ENCODE measurements around the gene MAP6D1.

The MAP6D1 gene

DNA sequence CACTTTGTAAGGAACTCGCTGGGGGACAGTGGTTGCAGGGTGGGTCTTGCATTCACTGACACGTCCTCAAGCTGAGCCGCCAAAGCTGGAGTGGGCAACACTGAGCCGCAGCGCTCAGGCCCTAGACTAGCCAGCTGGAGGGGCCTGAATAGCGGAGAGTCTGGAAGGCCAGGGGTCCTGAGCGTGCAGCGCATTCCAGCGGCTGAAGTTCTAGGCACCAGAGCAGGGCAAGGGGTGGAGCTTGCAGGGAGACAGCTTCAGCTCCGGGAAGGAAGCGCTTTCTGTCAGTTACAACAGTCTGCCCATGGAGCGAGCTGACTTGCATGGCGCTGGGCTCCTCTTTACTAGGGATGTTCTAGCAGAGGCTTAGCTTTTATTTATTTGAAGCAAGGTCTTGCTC, 2.7 kb downstream of the MAP6D1 start:
- DNase-seq, result no peak

DNA sequence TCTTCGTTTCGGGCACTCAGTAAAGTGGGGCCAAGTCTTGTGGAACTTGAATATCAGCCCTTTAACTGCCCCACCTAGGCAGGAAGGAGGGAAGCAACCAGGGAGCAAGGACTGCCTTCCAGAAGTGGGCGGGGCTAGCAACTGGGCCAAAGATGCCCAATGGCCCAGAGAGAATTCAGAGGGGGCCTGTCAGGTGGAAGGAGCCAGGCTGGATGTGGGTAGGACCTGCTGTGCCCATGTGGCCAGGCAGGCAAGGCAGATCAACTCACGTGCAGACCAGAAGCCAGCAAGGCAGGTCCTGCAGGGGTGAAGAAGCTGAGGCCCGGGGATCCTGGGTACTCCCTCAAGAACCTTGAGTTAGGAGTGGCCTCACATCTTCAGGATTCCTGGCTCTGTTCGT, 5.5 kb downstream of the MAP6D1 start:
- no peak for DNase-seq

DNA sequence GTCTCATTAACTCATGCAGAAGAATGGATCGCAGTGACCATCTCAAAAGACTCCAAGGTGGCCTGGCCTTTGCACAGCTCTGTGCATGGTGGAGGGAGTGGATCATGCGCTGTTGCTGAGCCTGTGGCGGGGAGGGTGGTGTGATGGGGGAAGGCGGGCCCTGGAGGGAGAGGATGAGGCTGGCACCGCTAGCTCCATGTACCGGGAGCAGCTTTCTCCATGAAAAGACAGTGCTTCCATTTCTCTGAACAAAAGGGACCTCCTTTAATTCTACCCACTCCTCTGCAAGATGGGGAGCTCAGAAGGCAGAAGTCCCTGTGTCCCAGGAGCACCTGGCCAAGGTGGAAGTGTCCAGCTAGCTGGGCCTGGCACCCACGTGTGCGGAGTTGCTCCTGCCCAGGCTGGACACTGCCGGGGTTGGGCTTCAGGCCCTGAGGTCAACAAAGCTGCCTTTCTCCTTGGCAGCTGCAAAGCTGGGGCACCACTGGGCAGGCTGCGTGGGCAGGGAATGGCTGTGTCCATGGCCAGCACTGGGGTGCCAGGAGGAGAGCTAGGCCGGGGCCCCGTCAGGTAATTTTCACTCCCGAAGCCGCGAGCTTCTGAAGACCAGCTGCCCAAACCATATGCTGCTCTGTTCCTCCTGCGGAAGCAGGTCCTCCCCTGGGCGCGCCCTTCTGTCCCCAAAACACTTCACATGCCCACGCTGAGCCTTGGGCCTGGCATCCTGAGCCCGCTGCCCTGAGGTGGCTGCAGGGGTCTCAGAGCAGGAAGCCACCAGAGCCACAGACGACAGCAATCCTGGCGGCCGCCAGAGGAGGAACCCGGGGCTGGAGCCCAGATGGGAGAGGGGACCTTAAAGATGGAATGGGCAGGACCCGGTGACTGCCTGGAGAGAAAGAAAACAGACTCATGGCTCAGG, 6.4 kb downstream of the MAP6D1 start:
- DNase-seq, result no peak

DNA sequence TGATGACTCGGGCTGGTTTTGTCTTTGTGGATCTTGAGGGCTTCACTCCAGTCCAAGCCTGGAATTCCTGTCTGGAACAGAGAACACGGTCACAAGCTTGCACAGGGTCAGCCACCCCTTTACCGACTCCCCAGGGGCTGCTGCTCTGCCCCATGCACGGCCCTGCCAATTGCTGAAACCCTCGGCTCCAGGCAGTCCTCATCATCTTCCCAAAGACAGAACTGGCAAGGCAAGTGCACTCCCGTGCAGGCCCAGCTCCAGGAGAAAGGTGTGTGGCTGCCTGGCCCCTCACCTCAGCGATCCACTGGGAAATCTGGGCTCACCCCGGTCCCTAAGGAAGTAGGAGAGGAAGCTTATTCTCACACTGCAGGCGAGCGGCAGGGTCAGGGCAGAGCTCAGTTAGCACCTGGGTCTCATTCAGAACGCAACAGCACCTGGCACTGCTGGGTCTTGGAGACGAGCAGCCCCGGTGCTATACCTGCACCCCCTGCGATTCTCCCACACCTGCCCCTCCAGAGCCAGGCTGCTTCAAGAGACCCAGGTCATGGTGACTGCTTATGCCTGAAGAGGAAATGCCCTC, 7.2 kb downstream of the MAP6D1 start:
- DNase-seq, result no peak

DNA sequence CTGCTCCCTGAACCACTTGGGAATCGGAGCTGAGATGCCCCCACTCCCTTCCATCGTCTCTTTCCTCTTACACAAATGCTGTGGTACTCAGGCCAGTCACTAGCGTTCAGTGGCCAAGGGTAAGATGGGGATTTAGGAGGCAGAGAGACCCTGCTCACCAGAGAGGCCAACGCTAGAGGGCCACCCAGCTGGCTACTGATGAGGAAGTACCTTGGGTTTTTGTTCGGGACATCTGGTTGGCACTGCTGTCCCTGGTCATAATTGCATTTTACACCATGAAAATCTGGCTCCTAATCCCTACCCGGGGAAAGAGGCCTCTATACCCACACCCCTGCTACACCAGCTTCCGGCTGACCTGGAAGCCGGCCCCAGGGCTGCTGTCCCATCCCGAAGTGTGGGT, 7.7 kb downstream of the MAP6D1 start:
- no peak for DNase-seq

DNA sequence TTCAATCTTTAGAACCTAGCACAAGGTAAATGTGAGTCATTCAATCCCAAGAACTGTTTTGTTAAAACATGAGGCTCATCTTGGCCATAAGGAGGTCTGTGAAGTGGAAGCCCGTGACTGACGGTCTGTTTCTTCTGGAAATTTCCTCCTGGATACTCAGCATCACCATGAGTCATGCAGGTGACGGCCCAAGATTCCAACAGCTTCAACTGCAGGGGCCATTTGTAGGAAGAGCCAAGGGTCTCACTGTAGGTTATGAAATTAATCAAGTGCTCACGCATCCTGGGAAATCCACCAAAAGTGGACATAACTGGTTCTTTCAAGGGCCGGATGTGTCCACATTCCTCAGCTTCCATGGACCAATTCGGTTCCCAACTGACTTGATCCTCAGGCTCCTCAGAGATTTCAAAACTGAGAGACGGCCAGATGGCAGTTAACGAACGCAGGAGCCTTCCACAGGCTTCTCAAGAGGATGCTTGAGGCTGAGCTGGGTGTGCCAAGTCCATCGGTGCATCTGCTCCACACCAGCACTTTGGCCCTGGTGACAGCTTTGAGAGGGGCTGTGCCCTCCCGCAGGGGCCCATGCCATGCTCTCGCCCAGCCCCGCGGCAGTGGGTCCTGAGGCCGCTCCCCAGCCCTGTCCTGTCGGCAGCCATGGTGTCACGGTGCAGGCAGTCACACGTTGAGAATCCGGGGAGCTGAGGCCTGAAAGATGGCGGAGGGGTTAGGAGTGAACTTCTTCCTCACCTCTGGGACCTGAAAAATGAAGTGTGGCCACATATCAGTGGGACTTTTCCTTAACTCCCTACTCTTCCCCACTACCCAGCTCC, 8.5 kb downstream of the MAP6D1 start:
- DNase-seq, result no peak

DNA sequence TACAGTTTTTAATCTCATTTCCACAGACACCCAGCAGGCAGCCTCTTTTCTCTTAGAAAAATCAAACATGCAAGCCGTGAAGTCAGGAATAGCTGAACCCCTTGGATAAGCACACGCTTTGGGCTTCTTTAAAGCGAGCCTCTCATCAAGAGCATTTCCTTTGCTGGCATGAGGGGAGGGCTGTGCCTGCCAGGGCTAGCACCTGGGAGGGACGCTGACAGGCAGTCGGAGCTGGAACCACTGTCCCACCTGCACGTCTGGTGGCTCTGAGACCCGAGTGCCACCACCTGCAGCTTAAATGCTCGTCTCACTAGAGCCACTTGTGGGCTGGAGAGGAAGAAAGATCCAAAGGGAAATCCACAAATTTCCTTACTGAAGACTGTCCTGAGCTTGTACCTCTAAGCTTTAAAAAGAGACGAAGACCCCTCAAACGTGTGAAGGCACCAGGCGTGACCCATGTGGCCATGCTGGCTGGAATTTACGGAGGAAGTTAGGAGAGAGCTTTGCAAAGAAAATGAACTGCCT, 9.4 kb downstream of the MAP6D1 start:
- no peak for DNase-seq

DNA sequence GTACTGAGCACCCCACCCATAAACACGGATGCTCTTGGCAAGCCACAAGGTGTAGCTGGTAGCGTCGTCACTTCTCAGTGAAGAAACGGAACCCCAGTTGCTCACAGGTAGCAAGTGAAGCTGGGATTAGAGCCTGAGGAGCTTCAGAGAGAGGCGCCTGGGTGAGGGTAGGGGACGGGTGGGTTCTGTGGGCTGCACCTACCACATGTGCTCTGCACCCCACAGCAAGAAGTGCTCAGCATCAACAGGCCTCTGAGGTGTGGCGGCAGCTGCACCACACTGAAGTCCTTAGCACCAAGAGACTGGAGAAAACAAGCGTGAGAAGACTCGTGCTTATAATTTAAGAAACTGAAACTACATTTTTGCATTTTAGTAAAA, 9.8 kb downstream of the MAP6D1 start:
- DNase-seq, result no peak

DNA sequence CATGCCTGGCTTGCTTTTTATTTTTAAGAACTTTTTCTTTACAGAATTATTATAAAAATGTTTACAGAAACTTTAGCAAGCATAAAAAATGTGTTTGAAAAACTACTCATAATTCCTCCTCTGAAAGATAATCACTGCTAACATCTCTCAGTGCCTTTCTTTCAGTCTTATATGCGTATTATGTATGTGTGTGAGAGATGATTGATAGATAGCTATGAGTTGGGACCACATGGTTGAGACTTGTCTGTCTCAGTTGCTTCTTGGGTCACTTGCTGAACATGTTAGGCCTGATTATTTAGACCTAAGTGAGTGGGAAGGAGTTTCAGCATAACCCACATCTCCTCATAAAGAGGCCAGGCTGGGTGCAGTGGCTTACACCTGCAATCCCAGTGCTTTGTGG, 11.1 kb downstream of the MAP6D1 start:
- no peak for DNase-seq

DNA sequence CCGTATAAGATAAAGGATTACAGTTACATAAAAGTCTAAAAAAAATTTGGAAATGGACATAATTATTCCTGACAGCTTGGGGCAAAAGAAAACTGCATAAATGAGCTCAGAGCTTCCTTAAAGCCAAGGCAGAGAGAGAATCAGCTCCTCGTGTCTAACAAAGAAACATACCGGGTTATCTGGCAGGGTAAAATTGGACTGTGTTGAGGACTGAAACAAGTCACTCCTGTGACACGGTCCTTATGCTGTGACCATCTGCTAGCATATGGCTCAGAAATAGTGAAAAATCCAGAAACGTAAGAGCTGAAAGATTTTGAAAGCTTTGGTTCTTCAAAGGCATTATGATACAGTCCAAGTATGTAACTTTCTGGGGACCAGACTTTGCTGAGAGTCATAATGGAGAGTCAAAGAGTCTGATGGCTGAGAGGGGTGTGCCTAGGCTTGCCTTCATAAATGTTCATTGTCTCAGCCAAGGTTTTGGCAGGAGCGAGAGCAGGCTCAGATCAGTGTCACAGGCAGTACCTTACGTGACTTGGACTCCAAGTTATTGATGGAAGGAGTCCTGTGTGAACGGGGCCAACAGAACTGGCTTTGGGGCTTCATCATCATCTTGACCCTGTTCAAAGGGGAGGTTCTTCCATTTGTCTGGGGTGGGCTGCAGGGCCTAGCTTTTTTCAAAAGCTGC, 12.5 kb downstream of the MAP6D1 start:
- DNase-seq, result no peak

DNA sequence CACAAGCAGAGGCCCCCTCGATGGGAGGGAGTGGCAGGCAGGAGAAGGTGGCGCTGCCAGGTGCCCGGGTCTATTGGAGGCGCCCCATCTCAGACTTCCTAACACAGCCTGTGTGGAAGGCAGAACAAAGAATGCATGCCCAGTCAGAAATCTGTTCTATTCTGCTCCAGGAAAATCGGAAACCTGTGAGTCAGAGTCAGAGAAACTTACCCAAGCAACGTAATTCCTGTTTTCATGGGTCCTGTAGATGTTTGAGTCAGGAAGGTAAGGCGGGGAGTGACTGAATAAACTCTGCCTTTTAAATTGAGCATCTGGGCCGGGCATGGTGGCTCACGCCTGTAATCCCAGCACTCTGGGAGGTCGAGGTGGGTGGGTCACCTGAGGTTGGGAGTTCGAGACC, 13.7 kb downstream of the MAP6D1 start:
- DNase-seq, result no peak

DNA sequence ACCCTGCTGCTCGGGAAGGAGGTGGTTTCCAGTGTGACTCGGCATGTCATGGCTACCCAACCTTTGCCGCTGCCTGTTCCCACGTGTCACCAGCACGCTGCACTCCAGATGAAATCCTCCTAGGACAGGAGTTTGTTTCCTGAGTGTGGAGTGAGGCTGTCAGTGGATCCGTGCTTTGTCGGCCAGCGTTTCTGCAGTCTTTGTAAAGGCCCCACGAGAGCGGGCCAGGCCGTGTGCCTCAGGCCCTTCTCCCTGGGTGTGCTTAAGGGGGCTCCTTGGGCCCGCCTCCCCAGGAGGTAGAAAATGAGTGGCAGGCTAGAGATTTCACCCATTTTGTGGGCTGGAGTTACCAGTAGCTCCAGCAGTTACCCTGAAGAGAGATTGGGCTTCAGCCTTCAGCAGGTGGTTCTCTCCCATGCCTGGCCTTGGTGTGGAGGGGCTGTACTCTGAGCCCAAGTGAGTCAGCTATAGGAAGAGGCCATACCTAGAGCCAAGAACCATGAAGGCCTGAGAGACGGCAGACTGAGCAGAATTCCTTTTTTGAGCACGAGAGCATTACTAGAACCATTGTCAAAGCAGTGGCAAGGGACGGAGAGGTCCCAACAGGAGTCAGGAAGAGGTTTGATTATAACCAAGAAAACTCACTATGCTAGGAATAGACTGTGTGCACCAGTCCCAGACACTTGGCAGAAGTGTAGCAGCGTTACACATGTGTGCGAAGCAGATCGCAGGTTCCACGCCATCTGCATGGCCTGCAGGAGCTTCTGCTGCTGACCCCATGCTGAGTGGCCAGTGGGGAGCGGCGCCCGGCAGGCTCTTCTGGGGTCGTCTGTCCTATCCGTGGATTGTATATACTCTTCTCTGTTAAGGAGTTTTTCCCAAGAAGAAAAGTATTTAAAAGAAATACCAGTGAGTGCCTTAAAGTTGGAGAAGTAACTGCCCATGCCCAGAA, 14.5 kb downstream of the MAP6D1 start:
- no peak for DNase-seq

DNA sequence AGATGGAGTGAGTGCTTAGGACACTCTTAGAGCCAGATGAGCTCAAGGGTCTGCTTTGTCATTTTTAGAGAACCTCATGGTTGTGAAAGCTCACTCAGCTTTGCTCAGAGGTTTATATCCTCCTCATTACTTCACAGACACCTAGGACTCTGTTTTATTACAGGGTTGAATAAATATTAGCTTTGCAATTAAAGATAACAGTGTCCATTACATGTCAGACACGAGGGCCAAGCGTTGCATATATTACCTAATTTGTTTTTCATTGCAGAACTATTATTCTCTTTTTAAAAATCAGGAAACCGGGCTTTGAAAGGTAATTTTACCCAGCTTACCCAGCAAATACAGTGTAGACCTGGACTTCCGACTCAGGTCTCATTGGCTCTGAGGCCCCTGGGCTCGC, 16.1 kb downstream of the MAP6D1 start:
- no peak for DNase-seq

DNA sequence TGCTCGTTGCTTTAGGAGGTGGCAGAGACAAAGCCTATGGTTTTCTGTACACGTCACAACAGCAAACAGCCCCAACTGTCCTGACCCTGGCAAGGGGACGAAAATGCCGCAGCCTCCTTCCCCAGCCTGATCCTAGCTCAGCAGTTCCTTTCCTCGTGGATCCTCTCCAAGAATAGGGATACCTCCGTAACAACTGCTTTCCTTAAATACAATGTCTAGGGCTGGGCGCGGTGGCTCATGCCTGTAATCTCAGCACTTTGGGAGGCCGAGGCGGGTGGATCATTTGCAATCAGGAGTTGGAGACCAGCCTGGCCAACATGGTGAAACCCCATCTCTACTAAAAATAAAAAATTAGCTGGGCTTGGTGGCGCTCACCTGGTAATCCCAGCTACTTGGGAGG, 17.0 kb downstream of the MAP6D1 start:
- no peak for DNase-seq

DNA sequence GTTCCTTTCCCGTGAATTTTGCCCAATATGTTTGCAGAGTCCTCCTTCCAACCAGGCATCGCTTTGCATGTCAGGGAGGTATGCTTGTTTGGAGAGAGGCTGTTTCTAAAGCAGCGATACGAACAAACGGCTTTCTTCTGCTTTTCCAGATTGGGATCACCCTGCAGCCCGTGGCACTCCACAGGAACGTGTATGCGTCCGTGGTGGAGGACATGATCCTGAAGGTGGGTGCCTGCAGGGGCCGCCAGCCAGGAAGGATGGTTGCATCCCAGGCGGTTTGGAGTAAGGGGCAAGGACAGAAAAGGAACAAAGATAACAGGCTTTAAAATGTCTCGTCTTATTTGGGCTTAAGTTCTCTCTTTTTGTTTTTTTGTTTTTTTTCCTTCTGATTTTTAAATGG, 17.5 kb downstream of the MAP6D1 start:
- no peak for DNase-seq

DNA sequence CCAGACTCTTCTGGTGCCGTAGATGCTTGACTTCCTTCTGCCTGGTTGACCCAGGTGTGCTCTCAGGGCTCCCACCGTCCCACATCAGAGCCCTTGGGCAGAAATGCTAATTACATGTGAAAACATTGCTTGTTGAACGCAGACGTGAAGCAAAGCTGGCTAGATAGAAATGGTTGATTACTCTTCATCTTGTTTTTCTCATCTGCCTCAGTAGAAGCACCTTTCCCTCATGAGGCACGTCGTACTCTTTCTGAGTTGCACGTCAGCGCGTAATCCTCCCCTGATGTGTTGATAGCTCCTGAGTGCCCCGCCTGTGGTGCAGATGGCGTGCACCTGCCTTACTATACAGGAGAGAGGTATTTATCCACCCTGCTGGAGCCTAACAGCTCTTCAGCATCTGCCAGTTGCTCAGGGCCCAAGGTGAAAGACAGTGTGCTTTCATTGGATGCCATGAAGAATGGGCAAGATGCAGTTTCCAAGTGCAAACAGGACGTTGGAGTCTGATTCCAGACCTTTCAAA, 18.1 kb downstream of the MAP6D1 start:
- DNase-seq, result no peak

DNA sequence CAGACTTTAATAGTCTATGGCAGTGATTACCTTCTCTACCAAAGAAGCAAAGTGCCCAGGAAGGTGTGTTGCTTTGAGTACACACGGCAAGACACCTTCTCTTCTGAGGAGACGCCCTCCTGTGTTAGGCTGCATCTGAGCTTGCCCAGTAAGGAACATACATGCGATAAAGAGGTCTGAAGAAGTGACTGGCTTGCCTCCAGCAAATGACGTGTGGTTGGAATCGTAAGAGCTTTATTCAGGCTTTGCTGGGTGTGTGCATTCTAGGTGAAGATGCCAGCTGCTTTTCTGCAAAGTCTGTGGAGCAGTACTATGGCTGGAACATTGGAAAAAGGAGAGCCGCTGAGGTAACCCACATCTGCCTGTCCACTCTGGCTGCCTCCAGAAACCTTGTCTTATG, 22.4 kb downstream of the MAP6D1 start:
- no peak for DNase-seq

DNA sequence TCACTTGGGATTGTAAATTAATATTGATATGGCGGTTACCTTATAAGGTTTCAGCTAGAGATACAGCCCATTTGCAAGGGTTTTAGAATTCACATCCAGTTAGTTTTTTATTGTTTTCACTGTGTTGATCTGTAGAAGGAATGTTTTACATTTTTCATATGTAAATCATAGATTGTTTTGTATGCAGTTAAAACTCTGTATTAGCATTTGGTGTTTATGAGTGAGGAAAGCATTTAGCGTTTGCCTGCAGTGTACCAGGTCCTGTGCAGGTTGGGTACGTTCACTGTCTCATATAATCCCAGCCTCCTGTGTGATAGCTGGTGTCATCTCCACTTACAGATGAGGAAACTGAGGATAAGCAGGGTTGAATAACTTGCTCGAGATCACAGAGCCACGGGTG, 23.8 kb downstream of the MAP6D1 start:
- no peak for DNase-seq

DNA sequence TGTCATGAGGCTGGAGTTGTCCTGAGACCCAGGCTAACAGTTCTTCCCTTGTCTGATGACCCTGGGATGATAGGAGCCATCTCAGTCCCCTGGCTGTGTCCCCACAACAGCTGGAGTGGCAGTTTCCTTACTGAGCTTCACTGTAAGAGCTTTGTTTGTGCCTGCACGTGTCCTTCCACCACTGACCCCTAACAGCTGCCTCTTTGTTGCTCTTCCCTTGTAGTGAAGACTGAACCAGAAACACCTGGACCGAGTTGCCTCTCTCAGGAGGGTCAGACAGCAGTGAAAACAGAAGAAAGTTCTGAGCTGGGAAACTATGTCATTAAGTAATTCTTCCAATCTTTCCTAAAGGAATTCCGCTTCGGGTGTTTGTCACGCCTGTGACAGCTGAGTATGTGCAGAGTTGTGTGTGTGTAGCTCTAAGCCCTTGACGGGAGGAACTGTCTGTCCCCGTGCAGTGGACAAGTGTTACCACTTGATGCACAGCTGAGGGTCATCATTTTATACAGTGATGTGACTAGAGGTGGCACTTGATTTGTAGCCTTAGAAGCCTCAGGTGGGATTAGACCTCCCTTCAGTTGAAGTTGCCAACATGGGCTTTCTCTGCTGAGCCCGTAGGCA, 25.0 kb downstream of the MAP6D1 start:
- no peak for DNase-seq

DNA sequence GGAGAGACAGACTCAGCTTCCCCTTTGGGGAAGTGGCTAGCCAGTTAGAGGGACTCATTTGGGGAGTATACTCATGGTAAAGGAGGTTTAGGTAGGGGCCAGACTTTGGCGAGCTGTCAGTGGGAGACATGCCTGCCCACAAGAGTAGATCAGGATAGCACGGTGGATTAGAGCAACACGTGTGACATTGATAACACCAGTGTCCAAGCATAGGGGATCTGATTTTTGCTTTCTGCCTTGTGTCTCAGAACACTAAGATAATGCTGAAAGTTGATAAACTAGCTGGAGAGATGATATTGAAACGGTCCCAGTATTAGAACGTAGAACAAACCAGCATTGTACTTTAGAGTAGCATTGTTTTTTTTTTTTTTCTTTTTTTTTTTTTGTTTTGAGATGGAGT, 25.9 kb downstream of the MAP6D1 start:
- no peak for DNase-seq

DNA sequence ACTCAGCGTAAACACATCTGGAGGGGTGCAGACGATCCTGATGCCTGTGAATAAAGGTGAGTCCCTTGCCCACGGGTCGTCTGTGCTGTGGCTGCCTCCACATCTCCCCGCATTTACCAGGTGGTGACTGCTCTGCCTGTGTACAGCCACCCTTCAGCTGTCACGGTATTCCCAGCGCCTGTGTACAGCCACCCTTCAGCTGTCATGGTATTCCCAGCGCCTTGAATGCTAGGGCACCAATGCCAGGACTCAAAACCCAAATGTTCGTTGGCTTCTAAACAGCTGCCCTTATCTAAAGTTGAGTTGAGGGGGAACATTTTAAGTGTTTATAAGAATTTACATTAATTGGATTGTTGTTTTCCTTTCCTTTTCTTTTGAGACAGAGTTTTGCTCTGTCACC, 27.4 kb downstream of the MAP6D1 start:
- DNase-seq, result no peak

Measured in activated CD8-positive, alpha-beta memory T cell treated with anti-CD3 and anti-CD28 coated beads, Interleukin-2, amount 50 U/mL, for 4 hours (primary cell).